Spleen (tissue), 11 donors: Measurements from ENCODE around the gene NUP153. TPM values are rescaled to one million over a fixed set of nuclear protein-coding genes. Genes with fewer than 3 reads are reported as not detected.

Experiments used
- DNase-seq: peaks from one replicate; pipeline ENCODE4 v3.0.0-alpha.2; 2020
- H3K27ac ChIP-seq, 8 donors: fragments of 200-600 bp; sonication (generic) in 7 of 8; 1 replicate in 4 of 8; 2 replicates in 4 of 8; pipeline versions ENCODE4 v1.5.0 to v1.8.0; 2016 to 2021; ENCODE audit warnings: inconsistent platforms in 4 of 8, mild to moderate bottlenecking in 4 of 8, moderate library complexity in 1 of 8
- H3K27me3 ChIP-seq, 7 donors: fragments of 200-600 bp; sonication (generic) in 6 of 7; replicated peaks in 1 of 7; 1 replicate in 4 of 7; 2 replicates in 3 of 7; pipeline versions ENCODE4 v1.5.0 to v1.8.0; 2016 to 2021; ENCODE audit warnings: inconsistent platforms in 3 of 7, mild to moderate bottlenecking in 1 of 7
- H3K36me3 ChIP-seq, 6 donors: fragments of 200-600 bp; sonication (generic) in 5 of 6; 1 replicate in 4 of 6; 2 replicates in 2 of 6; pipeline versions ENCODE4 v1.5.0 to v1.8.0; 2016 to 2021; ENCODE audit warnings: inconsistent platforms in 2 of 6
- H3K4me1 ChIP-seq, 6 donors: fragments of 200-600 bp; sonication (generic) in 5 of 6; 1 replicate in 3 of 6; 2 replicates in 3 of 6; pipeline versions ENCODE4 v1.5.0 to v1.8.0; 2016 to 2021; ENCODE audit warnings: inconsistent platforms in 3 of 6
- H3K4me3 ChIP-seq, 8 donors: fragments of 200-600 bp; sonication (generic) in 7 of 8; 1 replicate in 4 of 8; 2 replicates in 4 of 8; pipeline versions ENCODE4 v1.5.0 to v1.8.0; 2016 to 2021; ENCODE audit warnings: inconsistent platforms in 4 of 8, mild to moderate bottlenecking in 4 of 8, moderate library complexity in 2 of 8
- H3K9me3 ChIP-seq, 8 donors: fragments of 200-600 bp; sonication (generic) in 7 of 8; 1 replicate in 4 of 8; 2 replicates in 4 of 8; pipeline versions ENCODE4 v1.5.0 to v1.8.0; 2016 to 2021; ENCODE audit warnings: inconsistent platforms in 4 of 8
- CTCF ChIP-seq, 11 experiments: fragments of 200-600 bp in 7 of 11; fragments of 450-650 bp in 4 of 11; sonication (generic) in 4 of 11; IDR thresholded peaks in 8 of 11; conservative IDR thresholded peaks in 3 of 11; 1 replicate in 7 of 11; 2 replicates in 4 of 11; pipeline versions ENCODE4 v1.4.0 to v1.8.0; 2016 to 2021; ENCODE audit warnings: antibody characterized with exemption in 11 of 11, inconsistent platforms in 4 of 11, mild to moderate bottlenecking in 1 of 11
- POLR2A ChIP-seq, 3 donors: fragments of 450-650 bp; IDR thresholded peaks; one replicate each; pipeline ENCODE4 v1.5.1; 2017; ENCODE audit warnings: antibody characterized with exemption in 3 of 3, mild to moderate bottlenecking in 1 of 3
- POLR2AphosphoS5 ChIP-seq, 3 donors: sonication (generic); formaldehyde crosslinking; IDR thresholded peaks; one replicate each; pipeline ENCODE4 v1.5.1; 2017; ENCODE audit warnings: antibody characterized with exemption in 3 of 3
- WGBS, 5 donors: extraction: QIAGEN DNeasy Blood & Tissue Kit in 3 of 5; methylation state at CpG; one replicate each; pipeline versions ENCODE4 v1.1.5 to v1.1.7; 2013 to 2018; 5-methylcytosine and 5-hydroxymethylcytosine counted together
- intact Hi-C: fragments of 100-400 bp; cut with DNase I; formaldehyde crosslinking; loops from one replicate; pipeline ENCODE4 v1.15.0; 2023; ENCODE audit warnings: low total_unique reads
- polyA plus RNA-seq, 3 donors: library from polyadenylated mRNA; stranded (reverse); fragments of 200-250 nt; gene quantifications; one replicate each; pipeline ENCODE4 v1.2.1, GENCODE V29; 2013
- total RNA-seq, 7 donors: library from RNA; depleted of rRNA in 3 of 7; stranded (reverse); fragments of >200 nt in 3 of 7; fragmentation: NEBNext Ultra II Directional in 4 of 7; extraction: Animal tissue kit (Norgen Biotek cat#: 25700) in 4 of 7; gene quantifications; one replicate each; pipeline versions ENCODE4 v1.1.0 to v1.2.1, GENCODE V29; 2016 to 2021
- donor health status: healthy with polysubstance abuse.
- donor health status: DM: no; HTN: no; CAD: no; lungs with moderate emphysema.
- donor health status: DM: no; HTN: no; CAD: no.
- donor health status: Bipolar disorder and iron deficiency.
- donor health status: healthy.
- donor health status: DM: no; HTN: no; CAD: no.
- donor health status: DM: yes; HTN: yes; CAD: no.

The NUP153 gene
- total and polyA plus RNA-seq, 10 donors = 8.9 to 51.5 (median 45.3) TPM

DNA sequence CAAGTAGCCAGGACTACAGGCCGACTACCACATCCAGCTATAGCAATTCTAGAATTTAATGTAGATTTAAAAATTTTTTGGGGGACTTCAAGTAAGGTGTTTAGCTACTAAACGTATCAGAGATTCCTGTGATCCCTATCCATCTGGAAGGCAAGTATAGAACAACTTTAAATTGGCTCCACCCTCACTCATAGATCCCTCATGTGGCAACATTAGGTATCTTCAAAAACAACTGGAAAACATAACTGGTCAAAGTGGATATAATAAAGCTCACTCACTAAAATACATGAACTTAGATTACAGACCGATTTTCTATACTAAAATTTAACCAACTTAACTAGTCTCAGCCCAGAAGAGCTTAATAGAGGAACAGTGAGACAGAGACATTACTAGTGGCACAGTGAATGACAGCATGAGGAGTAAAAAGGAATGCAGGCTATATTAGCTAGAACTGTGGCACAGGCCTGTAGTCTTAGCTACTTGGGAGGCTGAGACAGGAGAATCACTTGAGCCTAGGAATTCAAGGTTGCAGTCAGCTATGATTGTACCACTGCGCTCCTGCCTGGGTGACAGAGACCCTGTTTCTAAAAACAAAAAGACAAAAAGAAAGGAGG, 14.7 kb downstream of the NUP153 start:
- H3K27ac ChIP-seq = no peak overlapping the region
- TF ChIP-seq CTCF (IDR thresholded peaks at IDR 0.05 in 8 of 11, conservative IDR thresholded peaks at IDR 0.05 in 3 of 11) (no peak), POLR2AphosphoS5 (IDR thresholded peaks at IDR 0.05) (no peak), POLR2A (IDR thresholded peaks at IDR 0.05) (no peak)
- peaks cover 0 to 20% (median 9%) of the 10 kb centered on the region in 6 donors for H3K36me3 ChIP-seq
- H3K27me3 ChIP-seq = no peaks in the 10 kb centered on the region
- H3K4me1 ChIP-seq = peaks cover 0 to 97% (median 40%) of the 10 kb centered on the region in 6 donors
- no peaks in the 10 kb centered on the region for H3K9me3 ChIP-seq
- intact Hi-C loops = no loop called here
- no peak overlapping the region for H3K4me3 ChIP-seq
- DNase-seq = no peak
- 88 to 97% (median 92%) methylated on average over 4 of the region's 4 CpGs for WGBS, 5 donors

DNA sequence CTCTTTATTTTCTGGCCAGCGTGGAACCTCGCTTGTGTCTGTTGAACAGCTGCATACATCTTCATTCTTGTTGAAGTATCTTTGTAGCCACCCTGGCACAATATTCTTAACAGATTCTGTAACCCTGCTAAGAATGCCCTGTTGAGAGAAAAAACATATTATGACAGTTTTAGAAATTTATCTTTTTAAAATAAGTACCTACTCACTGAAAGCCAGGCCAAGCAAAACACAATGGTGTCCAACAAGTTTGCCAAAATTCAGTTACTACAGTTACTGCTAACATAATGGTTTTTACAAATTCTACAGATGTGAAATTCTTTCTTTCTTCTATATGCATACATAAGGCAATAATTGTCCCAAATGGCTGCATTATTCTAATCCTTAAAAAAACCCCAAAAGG, 18.2 kb downstream of the NUP153 start:
- 97 to 99% (median 97%) methylated on average over 2 of the region's 2 CpGs for WGBS, 5 donors
- peaks cover 0 to 63% (median 26%) of the 10 kb centered on the region in 6 donors for H3K4me1 ChIP-seq
- intact Hi-C loops = no loop called here
- DNase-seq = no peak
- peaks cover 0 to 54% (median 25%) of the 10 kb centered on the region in 6 donors for H3K36me3 ChIP-seq
- no peak overlapping the region for H3K27ac ChIP-seq
- no peaks in the 10 kb centered on the region for H3K27me3 ChIP-seq
- no peak overlapping the region for H3K4me3 ChIP-seq
- H3K9me3 ChIP-seq = no peaks in the 10 kb centered on the region
- TF ChIP-seq POLR2AphosphoS5 (IDR thresholded peaks at IDR 0.05) = no peak
- TF ChIP-seq POLR2A (IDR thresholded peaks at IDR 0.05) = no peak
- TF ChIP-seq CTCF (IDR thresholded peaks at IDR 0.05 in 8 of 11, conservative IDR thresholded peaks at IDR 0.05 in 3 of 11) = no peak

DNA sequence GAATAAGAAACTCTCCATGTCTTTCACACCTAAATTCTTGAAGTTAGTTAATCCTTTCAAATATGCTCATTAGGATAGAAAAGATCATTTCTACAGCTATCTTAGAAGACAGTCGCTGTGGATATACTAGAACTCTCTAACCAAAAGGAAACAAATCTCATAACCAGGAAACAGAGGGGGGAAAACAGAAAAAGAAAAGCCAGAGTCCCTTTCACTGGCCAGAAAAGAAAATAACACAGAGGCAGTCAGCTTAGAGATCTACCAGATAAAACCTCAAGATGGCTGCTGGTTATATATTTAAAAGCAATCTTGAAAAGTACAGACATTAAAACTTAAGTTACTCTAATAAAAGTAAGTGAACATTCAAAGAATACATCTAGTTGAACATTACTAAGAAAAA, 19.6 kb downstream of the NUP153 start:
- Histone ChIP-seq H3K9me3 (no peaks in the 10 kb centered on the region), H3K4me3 (no peak overlapping the region), H3K27ac (no peak overlapping the region), H3K36me3 (peaks cover 0 to 66% (median 25%) of the 10 kb centered on the region in 6 donors), H3K4me1 (peaks cover 0 to 50% (median 19%) of the 10 kb centered on the region in 6 donors), H3K27me3 (no peaks in the 10 kb centered on the region)
- WGBS, 5 donors = 25 to 62% (median 44%) methylated on average over 1 of the region's 1 CpG
- intact Hi-C loops = no loop called here
- TF ChIP-seq POLR2A (IDR thresholded peaks at IDR 0.05) (no peak), CTCF (IDR thresholded peaks at IDR 0.05 in 8 of 11, conservative IDR thresholded peaks at IDR 0.05 in 3 of 11) (no peak), POLR2AphosphoS5 (IDR thresholded peaks at IDR 0.05) (no peak)
- DNase-seq = no peak

GRCh38 chr6:17684134-17684533, 22.6 kb downstream of the NUP153 start:
- DNase-seq = no peak
- Histone ChIP-seq H3K4me3 (no peak overlapping the region), H3K27me3 (no peaks in the 10 kb centered on the region), H3K4me1 (peaks cover 0 to 38% (median 11%) of the 10 kb centered on the region in 6 donors), H3K27ac (no peak overlapping the region), H3K9me3 (no peaks in the 10 kb centered on the region), H3K36me3 (peaks cover 0 to 74% (median 25%) of the 10 kb centered on the region in 6 donors)
- intact Hi-C loops = no loop called here
- TF ChIP-seq POLR2A (IDR thresholded peaks at IDR 0.05) = no peak
- TF ChIP-seq POLR2AphosphoS5 (IDR thresholded peaks at IDR 0.05) = no peak
- no peak for TF ChIP-seq CTCF (IDR thresholded peaks at IDR 0.05 in 8 of 11, conservative IDR thresholded peaks at IDR 0.05 in 3 of 11)
- 91 to 100% (median 95%) methylated on average over 1 of the region's 1 CpG for WGBS, 5 donors
